ENCODE results near the gene RABEPK. TPM values are rescaled to one million over a fixed set of nuclear protein-coding genes. Genes with fewer than 3 reads are reported as not detected.
"Not testable (repeated sequence)": the region's sequence is repeated elsewhere in the genome, so short reads cannot be mapped to it uniquely, and the experiment has no call there.

Gene RABEPK, protein sequence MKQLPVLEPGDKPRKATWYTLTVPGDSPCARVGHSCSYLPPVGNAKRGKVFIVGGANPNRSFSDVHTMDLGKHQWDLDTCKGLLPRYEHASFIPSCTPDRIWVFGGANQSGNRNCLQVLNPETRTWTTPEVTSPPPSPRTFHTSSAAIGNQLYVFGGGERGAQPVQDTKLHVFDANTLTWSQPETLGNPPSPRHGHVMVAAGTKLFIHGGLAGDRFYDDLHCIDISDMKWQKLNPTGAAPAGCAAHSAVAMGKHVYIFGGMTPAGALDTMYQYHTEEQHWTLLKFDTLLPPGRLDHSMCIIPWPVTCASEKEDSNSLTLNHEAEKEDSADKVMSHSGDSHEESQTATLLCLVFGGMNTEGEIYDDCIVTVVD
- total RNA-seq = 10 to 100 TPM; 18.4 to 19.8 TPM

DNA sequence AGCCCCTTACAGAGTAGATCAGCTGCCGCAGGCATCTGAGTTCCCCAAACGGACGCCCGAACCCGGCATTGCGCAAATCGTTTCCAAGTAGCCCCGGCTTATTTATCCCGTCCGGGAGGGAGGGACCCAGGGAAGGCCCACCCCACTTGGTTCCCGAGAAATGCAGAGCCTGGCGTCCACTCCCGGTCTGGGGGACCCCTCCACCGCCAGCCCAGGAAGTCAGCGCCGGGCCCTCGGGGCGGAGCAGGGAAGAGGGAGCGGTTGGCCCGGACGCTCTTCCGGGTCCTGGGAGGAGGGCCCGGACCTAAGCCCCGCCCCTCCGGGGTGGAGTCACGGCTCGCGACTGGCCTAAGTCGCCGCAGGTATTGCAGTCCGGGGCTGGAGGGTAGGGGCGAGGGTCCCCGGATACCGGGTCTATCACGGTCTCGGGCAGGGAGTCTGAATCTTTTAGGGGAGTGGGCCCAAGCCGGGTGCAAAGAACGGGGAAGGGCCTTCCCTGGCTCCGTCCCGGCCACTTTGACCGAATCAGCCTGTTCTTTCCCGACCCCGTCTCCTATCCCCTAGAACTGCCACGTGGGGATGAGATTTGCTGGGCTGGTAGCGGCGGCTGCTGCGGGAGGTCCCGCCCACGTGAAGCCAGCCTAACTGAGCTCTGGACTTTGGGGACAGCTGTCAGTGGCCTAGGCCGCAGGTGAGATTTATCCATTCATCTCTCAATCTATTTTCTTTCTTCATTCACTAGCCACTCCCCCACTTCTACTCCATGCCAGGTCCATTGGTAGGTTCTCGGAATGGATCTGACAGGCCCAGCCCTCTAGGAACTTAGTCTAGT is at the start of gene RABEPK:
Gene RABEPK (plus strand): TSS at position 327 of the 832 bp plus-strand sequence. CDS start 2,472 bp downstream, outside the sequence.
- Mint-ChIP-seq H3K4me1 (ENCODE audit: low read depth) (peaks cover 39% of the 10 kb centered on the region), H3K27me3 (ENCODE audit: low read depth) (no peaks in the 10 kb centered on the region), H3K4me3 (peak within 1 kb of the TSS; percentile 91), H3K9me3 (no peaks in the 10 kb centered on the region), H3K36me3 (ENCODE audit: low read depth) (peaks cover 22% of the 10 kb centered on the region), H3K27ac (peak within 1 kb of the TSS; percentile 81)
- intact Hi-C loops (cut with micrococcal nuclease) = loop anchor here (1.0 to 2.0 kb wide), 3 partner anchors 10 to 60 kb away; partner anchors contain the start of genes GAPVD1 and HSPA5
- CTCF ChIA-PET = interaction anchor here (0.6 to 1.5 kb wide), 2 partner anchors 10 to 159 kb away, joined by 6 read pairs; no protein-coding TSS in a partner anchor
- peak; percentile 91 for DNase-seq

DNA sequence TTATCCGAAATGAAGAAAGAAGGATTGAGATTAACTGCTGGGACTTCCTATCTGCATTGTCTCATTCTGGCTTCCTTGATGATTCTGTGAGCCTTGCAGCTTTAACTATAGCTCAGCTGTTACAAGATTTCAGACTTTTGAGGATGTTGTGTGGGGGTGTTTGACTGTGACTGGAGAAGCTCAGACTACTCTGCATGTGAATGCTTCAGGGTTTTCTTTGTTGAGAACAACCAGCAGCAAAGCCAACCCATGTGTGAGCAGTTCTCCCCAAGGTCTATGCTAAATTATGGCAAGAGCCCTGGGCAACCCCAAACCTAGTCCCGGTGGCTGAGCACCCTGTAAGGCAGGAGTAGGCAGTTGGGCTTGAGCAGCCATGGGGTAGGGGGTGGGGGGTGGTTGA is 48.6 kb upstream of the RABEPK start:
- peaks cover 5% of the 10 kb centered on the region for H3K4me1 Mint-ChIP-seq (ENCODE audit: low read depth)
- intact Hi-C loops (cut with micrococcal nuclease) = no loop called here
- peaks cover 24% of the 10 kb centered on the region for H3K36me3 Mint-ChIP-seq (ENCODE audit: low read depth)
- no peaks in the 10 kb centered on the region for H3K9me3 Mint-ChIP-seq
- no peaks in the 10 kb centered on the region for H3K27me3 Mint-ChIP-seq (ENCODE audit: low read depth)
- no peak overlapping the region for H3K4me3 Mint-ChIP-seq
- H3K27ac Mint-ChIP-seq = no peak overlapping the region
- DNase-seq = no peak
- CTCF ChIA-PET = interaction anchor here (0.6 kb wide), 1 partner anchor 375 kb away, joined by 4 read pairs; no protein-coding TSS in a partner anchor

DNA sequence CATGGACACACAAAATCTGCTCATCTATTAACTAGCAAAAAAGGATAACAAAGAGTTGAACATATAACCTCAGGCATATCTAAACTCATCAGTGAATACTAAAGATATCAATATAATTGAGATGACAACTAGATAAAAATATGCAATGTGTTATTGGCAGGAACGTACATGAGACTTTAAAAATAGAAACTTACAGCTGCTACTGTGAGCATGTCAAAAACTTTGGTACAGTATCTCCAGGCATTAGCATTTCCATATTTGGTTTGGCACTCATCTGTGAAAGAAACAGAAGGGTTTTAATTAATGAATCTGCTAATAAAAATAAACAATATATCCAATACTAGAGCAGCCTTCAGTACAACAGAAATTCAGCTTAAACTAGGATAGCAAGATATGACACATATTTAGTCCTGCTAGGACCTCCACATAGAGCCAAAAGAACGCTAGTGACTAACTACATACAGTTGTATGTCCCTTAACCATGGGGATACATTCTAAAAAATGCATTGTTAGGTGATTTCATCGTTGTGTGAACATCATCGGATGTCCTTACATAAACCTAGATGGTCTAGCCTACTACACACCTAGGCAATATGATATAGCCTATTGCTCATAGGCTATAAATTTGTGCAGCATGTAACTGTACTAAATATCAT is 46.5 kb upstream of the RABEPK start:
- Mint-ChIP-seq H3K36me3 (ENCODE audit: low read depth) (peaks cover 28% of the 10 kb centered on the region), H3K27me3 (ENCODE audit: low read depth) (no peaks in the 10 kb centered on the region), H3K4me1 (ENCODE audit: low read depth) (peaks cover 2% of the 10 kb centered on the region), H3K9me3 (no peaks in the 10 kb centered on the region), H3K27ac (no peak overlapping the region), H3K4me3 (no peak overlapping the region)
- CTCF ChIA-PET = no interaction called here
- intact Hi-C loops (cut with micrococcal nuclease) = no loop called here
- DNase-seq = no peak

DNA sequence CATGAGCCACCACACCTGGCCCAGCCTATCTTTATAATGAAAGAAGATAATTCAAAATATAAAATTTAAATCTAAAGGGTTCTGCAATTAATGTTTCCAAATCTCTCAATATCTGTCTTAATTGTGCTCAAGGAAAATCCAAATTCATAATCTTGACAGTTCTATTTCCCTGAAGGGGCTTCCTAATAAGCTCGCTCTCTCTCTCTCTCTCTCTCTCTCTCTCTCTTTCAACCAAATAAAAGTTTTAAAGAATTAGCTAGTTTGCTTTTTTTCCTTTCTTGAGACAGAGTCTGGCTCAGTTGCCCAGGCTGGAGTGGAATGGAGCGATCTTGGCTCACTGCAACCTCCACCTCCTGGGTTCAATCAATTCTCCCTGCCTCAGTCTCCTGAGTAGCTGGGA is 43.8 kb upstream of the RABEPK start:
- no peaks in the 10 kb centered on the region for H3K9me3 Mint-ChIP-seq
- intact Hi-C loops (cut with micrococcal nuclease) = no loop called here
- CTCF ChIA-PET = interaction anchor here (0.6 kb wide), 1 partner anchor 16 kb away, joined by 5 read pairs; no protein-coding TSS in a partner anchor
- DNase-seq = no peak
- peaks cover 2% of the 10 kb centered on the region for H3K4me1 Mint-ChIP-seq (ENCODE audit: low read depth)
- no peaks in the 10 kb centered on the region for H3K27me3 Mint-ChIP-seq (ENCODE audit: low read depth)
- no peak overlapping the region for H3K4me3 Mint-ChIP-seq
- H3K27ac Mint-ChIP-seq = no peak overlapping the region
- peaks cover 20% of the 10 kb centered on the region for H3K36me3 Mint-ChIP-seq (ENCODE audit: low read depth)

DNA sequence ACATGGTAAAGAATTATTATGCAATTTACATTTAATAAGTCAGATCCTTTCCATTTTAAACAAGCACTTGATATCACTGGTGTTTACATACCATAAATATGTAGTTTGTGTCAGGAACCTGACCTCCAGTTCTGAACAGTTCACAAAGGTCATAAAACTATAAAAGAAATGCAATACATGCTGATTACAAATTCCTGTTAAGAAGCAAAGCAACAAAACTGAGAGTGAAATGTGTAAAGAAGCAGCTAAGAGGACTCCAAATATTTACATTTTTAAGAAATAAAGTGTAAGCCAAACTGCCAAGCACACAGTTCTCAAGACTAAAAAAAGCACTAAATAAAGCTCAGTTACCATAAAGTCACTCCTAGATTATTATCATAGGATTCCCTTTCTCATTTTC is 39.6 kb upstream of the RABEPK start:
- H3K4me3 Mint-ChIP-seq = no peak overlapping the region
- intact Hi-C loops (cut with micrococcal nuclease) = no loop called here

DNA sequence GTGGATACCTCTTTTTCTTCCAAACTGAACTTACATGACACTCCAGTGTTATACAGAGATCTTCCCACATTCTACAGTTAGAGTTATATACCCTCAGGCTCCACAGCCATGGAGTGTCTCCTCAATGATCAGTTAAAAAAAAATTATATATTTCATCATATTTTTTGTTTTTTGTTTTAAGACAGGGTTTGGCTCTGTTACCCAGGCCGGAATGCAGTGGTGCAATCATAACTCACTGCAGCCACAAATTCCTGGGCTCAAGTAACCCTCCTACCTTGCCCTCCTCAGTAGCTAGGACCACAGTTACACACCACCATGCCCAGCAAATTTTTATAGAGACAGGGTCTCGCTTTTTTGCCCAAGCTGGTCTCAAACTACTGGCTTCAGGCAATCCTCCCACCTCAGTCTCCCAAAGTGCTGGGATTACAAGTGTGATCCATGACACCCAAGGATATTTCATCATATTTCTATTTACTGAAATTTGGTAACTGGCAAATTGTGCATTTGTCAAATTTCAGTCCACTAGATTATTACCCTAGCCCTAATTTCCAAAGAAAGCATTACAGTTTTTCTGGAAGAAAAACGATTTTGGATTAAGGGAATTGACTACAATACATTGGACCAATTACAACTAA is 38.9 kb upstream of the RABEPK start:
- Mint-ChIP-seq H3K4me3 (no peak overlapping the region), H3K27ac (no peak overlapping the region), H3K36me3 (ENCODE audit: low read depth) (peaks cover 8% of the 10 kb centered on the region), H3K27me3 (ENCODE audit: low read depth) (no peaks in the 10 kb centered on the region), H3K9me3 (no peaks in the 10 kb centered on the region), H3K4me1 (ENCODE audit: low read depth) (peaks cover 9% of the 10 kb centered on the region)
- CTCF ChIA-PET = interaction anchor here (0.7 to 1.1 kb wide), 2 partner anchors 112 to 193 kb away, joined by 3 to 4 read pairs; no protein-coding TSS in a partner anchor
- DNase-seq = no peak
- intact Hi-C loops (cut with micrococcal nuclease) = no loop called here

More for the DNA sequence above, 39.6 kb upstream of the RABEPK start:
- H3K9me3 Mint-ChIP-seq = no peaks in the 10 kb centered on the region
- H3K4me1 Mint-ChIP-seq (ENCODE audit: low read depth) = peaks cover 5% of the 10 kb centered on the region
- no peak for DNase-seq
- H3K36me3 Mint-ChIP-seq (ENCODE audit: low read depth) = peaks cover 8% of the 10 kb centered on the region
- H3K27ac Mint-ChIP-seq = no peak overlapping the region
- no peaks in the 10 kb centered on the region for H3K27me3 Mint-ChIP-seq (ENCODE audit: low read depth)
- CTCF ChIA-PET = interaction anchor here (1.1 kb wide), 1 partner anchor 192 kb away, joined by 4 read pairs; no protein-coding TSS in a partner anchor

DNA sequence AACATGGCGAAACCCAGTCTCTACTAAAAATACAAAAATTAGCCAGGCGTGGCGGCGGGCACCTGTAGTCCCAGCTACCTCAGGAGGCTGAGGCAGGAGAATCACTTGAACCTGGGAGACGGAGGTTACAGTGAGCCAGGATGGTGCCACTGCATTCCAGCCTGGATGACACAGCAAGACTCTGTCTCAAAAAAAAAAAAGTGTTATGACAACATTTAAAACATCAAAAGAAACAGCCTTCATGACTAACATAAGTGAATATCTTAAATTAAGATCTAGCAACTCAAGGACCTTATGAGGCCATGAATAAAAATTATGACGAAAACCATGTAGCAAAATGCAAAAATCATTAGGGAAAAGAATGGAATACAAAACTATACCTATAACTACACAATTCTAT is 37.5 kb upstream of the RABEPK start:
- H3K36me3 Mint-ChIP-seq (ENCODE audit: low read depth); H3K9me3 Mint-ChIP-seq; H3K27ac Mint-ChIP-seq; H3K4me3 Mint-ChIP-seq; DNase-seq; H3K27me3 Mint-ChIP-seq (ENCODE audit: low read depth); intact Hi-C loops (cut with micrococcal nuclease): not testable (repeated sequence)
- peaks cover 13% of the 10 kb centered on the region for H3K4me1 Mint-ChIP-seq (ENCODE audit: low read depth)
- CTCF ChIA-PET = interaction anchor here (0.6 to 0.8 kb wide), 2 partner anchors 11 to 262 kb away, joined by 4 to 5 read pairs; no protein-coding TSS in a partner anchor

DNA sequence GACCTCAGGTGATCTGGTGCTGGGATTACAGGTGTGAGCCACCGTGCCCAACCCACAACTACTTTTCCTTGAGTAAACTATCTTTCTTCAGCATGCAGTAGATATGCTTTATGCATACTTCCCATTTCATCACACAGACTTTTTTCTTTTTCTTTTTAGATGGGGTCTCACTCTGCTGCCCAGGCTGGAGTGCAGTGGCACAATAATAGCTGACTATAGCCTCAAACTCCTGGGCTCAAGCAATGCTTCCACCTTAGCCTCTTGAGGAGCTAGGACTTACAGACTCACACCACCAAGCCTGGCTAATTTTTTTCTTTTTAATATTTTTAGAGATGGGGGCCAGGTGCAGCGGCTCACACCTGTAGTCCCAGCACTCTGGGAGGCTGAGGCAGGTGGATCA is 33.6 kb upstream of the RABEPK start:
- Mint-ChIP-seq H3K9me3 (no peaks in the 10 kb centered on the region), H3K27ac (no peak overlapping the region), H3K4me3 (no peak overlapping the region), H3K36me3 (ENCODE audit: low read depth) (peaks cover 17% of the 10 kb centered on the region), H3K27me3 (ENCODE audit: low read depth) (no peaks in the 10 kb centered on the region), H3K4me1 (ENCODE audit: low read depth) (peaks cover 18% of the 10 kb centered on the region)
- no peak for DNase-seq
- intact Hi-C loops (cut with micrococcal nuclease) = no loop called here
- CTCF ChIA-PET = interaction anchor here (0.6 to 0.7 kb wide), 2 partner anchors 105 to 223 kb away, joined by 3 read pairs; no protein-coding TSS in a partner anchor

DNA sequence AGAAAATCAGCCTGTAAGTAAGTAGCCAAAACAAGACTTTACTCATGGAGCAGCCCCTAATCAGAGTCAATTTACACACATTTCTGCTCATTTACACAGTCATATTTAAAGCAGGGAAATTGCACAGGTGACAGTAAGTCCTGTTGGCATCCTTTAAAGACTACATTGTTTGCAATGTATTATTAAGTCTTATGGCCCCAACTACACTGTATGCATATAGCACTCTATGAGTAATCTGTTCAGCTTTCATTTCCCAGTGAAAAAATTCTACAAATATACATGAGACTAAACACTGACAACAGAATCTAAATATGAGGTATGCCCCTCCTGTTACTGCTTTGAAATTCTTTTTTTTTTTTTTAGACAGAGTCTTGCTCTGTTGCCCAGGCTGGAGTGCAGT is 30.4 kb upstream of the RABEPK start:
- CTCF ChIA-PET = interaction anchor here (0.6 to 1.0 kb wide), 3 partner anchors 12 to 96 kb away, joined by 3 to 7 read pairs (median 4); no protein-coding TSS in a partner anchor
- no peak overlapping the region for H3K4me3 Mint-ChIP-seq
- intact Hi-C loops (cut with micrococcal nuclease) = no loop called here
- H3K27me3 Mint-ChIP-seq (ENCODE audit: low read depth) = no peaks in the 10 kb centered on the region
- DNase-seq = no peak
- H3K36me3 Mint-ChIP-seq (ENCODE audit: low read depth) = peaks cover 15% of the 10 kb centered on the region
- no peaks in the 10 kb centered on the region for H3K9me3 Mint-ChIP-seq
- no peak overlapping the region for H3K27ac Mint-ChIP-seq
- peaks cover 31% of the 10 kb centered on the region for H3K4me1 Mint-ChIP-seq (ENCODE audit: low read depth)

DNA sequence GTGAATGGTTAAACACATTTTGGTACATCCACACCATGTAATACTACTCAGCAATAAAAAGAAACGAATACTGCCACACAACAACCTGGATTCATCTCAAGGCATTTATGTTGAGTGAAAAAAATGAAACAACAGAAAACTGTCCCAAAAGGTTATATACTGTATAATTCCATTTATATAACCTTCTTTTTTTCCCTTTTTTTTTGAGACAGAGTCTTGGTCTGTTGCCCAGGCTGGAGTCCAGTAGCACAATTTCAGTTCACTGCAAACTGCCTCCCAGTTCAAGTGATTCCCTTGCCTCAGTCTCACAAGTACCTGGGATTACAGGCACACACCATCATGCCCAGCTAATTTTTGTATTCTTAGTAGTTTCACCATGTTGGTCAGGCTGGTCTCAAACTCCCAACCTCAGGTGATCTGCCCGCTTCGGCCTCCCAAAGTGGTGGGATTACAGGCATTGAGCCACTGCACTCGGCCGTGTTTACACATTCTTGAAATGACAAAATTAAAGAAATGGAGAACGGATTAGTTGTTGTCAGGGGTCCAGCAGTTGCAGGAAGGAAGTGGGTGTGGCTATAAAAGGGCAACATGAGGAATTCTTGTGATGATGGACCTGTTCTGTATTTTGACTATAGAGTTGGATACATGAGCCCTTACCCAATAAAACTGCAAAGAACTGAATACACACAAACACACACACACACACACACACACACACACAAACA is 28.1 kb upstream of the RABEPK start:
- Mint-ChIP-seq H3K9me3 (no peaks in the 10 kb centered on the region), H3K4me1 (ENCODE audit: low read depth) (peaks cover 34% of the 10 kb centered on the region), H3K27me3 (ENCODE audit: low read depth) (no peaks in the 10 kb centered on the region), H3K36me3 (ENCODE audit: low read depth) (peaks cover 21% of the 10 kb centered on the region), H3K27ac (peak overlapping the region; percentile 70), H3K4me3 (no peak overlapping the region)
- DNase-seq = no peak
- CTCF ChIA-PET = no interaction called here
- intact Hi-C loops (cut with micrococcal nuclease) = no loop called here

DNA sequence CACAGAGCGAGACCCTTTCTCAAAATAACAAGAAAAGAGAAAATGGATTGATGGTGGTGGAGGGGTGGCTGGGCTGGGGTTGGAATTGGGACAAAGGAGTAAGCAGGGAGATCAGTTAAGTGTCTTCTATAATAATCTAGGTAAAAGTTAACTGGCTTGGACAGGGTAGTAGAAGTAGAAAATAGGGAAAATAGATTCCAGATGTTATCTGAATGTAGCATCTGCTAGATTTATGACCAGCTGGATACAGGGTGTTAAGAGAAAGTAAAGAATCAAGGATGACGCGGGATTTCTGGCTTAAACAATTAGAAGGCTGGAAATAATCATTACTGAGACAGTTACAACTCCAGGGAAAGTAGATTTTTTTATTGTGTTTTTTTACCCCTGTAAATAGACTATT is 23.7 kb upstream of the RABEPK start:
- no peaks in the 10 kb centered on the region for H3K27me3 Mint-ChIP-seq (ENCODE audit: low read depth)
- no peak overlapping the region for H3K4me3 Mint-ChIP-seq
- CTCF ChIA-PET = interaction anchor here (0.6 kb wide), 1 partner anchor 53 kb away, joined by 3 read pairs; no protein-coding TSS in a partner anchor
- no peaks in the 10 kb centered on the region for H3K9me3 Mint-ChIP-seq
- H3K27ac Mint-ChIP-seq = no peak overlapping the region
- intact Hi-C loops (cut with micrococcal nuclease) = no loop called here
- H3K36me3 Mint-ChIP-seq (ENCODE audit: low read depth) = peaks cover 11% of the 10 kb centered on the region
- no peak for DNase-seq
- H3K4me1 Mint-ChIP-seq (ENCODE audit: low read depth) = peaks cover 52% of the 10 kb centered on the region

All from activated naive CD4-positive, alpha-beta T cell treated with anti-CD3 and anti-CD28 coated beads for 36 hours (primary cell).